ENCODE measurements around the gene NCR3LG1. TPM values are rescaled to one million over a fixed set of nuclear protein-coding genes. Genes with fewer than 3 reads are reported as not detected.

NCR3LG1 gene
- total and polyA plus RNA-seq, 4 donors: 0.18 to 0.75 (median 0.38) TPM

DNA sequence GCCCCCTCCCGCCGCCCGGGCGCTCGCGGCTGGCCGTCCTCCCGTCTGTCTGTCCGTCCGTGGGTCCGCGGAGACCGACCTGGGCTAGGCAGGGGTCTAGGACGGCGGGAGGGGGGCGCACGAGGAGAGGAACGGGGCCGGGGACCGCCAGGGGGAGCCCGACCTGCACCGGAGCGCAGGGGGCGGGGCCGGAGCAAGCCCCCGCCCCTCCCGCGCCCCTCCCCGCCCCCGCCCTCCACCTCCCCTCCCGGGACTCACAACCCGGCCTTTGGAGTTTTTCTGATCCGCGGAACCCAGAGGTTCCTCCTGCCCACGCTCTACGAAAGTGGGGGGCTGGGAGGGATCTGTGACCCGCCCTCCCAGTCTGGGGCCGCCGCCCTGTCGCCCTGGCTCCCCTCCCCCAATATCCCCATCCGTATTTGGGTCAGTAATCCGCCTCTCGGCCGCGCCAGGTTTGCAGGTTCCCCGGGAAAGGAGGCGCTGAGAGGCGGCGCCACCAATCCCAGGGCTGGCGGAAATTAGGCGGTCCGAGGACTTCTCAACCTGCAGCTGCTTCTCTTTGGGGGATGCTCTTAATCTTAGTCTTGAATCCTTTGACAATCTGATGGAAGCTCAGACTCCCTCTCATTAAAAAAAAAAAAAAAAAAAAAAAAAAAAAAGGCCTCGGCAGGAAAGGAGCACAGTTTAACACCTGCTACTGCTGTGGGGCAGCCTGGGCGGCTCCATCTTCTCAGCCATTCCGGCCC, 37.8 kb downstream of the NCR3LG1 start (continued):
- TF ChIP-seq RAD21 (IDR thresholded peaks at IDR 0.05) (peak in 1 of 2 donors; percentile 52), HNF4G (IDR thresholded peaks at IDR 0.05) (no peak), NR2F2 (IDR thresholded peaks at IDR 0.05) (no peak), HNF4A (conservative IDR thresholded peaks at IDR 0.05) (peak; percentile 24 to 43)

DNA sequence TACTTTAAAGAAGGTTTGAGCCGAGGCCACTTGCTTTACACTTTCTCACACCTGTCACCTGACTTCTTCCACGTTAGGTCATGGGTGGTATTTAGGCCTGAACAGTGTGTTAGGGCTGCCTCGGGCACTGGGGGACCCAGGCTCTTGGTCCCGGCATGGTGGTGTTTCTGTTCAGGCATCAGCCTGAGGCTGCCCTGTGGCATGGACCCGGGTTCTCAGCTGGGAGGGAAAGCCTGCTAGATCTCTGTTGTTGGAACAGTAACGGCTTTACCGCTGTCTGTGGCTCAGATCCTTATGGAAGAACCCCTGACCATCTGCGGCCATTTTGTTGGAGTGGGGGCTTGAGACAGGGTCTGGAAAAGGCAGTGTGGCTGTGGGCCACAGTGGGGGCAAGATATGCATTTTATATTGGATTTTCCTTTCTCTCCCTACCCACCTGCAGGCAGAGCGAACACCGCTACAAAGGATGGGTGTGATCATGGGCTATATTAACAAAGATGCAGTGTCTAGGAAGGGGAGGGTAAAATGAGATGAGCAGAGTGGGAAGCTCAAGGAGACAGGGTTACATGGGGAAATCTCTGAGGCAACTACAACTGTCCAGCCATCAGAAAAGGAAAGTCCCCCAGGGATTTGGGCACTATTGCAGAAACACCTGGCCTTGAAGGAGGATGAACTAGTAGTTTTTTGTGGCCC, 38.5 kb downstream of the NCR3LG1 start:
- Histone ChIP-seq H3K4me1 (ENCODE audit: control insufficient read depth in 4 of 4, insufficient read depth in 4 of 4, low read length in 3 of 4) (peaks cover 0 to 3% (median 1%) of the 10 kb centered on the region in 4 donors), H3K27ac (ENCODE audit: low read depth in 1 of 2, low read length in 2 of 2) (no peak overlapping the region), H3K36me3 (ENCODE audit: control insufficient read depth in 4 of 4, insufficient read depth in 3 of 4, low read depth in 1 of 4, low read length in 3 of 4) (no peaks in the 10 kb centered on the region), H3K9me3 (ENCODE audit: control insufficient read depth in 4 of 4, low read length in 3 of 4) (no peaks in the 10 kb centered on the region), H3K4me3 (ENCODE audit: low read depth in 1 of 3, low read length in 3 of 3) (no peak overlapping the region), H3K27me3 (ENCODE audit: control insufficient read depth in 4 of 4, insufficient read depth in 4 of 4, low read length in 3 of 4) (no peaks in the 10 kb centered on the region), H3K9ac (ENCODE audit: low read depth in 1 of 2, low read length in 2 of 2) (no peak overlapping the region)
- DNase-seq (ENCODE audit: low spot score): no peak
- WGBS: 72% methylated on average over 10 of the region's 10 CpGs
- TF ChIP-seq, protein P1, sequence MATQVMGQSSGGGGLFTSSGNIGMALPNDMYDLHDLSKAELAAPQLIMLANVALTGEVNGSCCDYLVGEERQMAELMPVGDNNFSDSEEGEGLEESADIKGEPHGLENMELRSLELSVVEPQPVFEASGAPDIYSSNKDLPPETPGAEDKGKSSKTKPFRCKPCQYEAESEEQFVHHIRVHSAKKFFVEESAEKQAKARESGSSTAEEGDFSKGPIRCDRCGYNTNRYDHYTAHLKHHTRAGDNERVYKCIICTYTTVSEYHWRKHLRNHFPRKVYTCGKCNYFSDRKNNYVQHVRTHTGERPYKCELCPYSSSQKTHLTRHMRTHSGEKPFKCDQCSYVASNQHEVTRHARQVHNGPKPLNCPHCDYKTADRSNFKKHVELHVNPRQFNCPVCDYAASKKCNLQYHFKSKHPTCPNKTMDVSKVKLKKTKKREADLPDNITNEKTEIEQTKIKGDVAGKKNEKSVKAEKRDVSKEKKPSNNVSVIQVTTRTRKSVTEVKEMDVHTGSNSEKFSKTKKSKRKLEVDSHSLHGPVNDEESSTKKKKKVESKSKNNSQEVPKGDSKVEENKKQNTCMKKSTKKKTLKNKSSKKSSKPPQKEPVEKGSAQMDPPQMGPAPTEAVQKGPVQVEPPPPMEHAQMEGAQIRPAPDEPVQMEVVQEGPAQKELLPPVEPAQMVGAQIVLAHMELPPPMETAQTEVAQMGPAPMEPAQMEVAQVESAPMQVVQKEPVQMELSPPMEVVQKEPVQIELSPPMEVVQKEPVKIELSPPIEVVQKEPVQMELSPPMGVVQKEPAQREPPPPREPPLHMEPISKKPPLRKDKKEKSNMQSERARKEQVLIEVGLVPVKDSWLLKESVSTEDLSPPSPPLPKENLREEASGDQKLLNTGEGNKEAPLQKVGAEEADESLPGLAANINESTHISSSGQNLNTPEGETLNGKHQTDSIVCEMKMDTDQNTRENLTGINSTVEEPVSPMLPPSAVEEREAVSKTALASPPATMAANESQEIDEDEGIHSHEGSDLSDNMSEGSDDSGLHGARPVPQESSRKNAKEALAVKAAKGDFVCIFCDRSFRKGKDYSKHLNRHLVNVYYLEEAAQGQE (IDR thresholded peaks at IDR 0.05): no peak

DNA sequence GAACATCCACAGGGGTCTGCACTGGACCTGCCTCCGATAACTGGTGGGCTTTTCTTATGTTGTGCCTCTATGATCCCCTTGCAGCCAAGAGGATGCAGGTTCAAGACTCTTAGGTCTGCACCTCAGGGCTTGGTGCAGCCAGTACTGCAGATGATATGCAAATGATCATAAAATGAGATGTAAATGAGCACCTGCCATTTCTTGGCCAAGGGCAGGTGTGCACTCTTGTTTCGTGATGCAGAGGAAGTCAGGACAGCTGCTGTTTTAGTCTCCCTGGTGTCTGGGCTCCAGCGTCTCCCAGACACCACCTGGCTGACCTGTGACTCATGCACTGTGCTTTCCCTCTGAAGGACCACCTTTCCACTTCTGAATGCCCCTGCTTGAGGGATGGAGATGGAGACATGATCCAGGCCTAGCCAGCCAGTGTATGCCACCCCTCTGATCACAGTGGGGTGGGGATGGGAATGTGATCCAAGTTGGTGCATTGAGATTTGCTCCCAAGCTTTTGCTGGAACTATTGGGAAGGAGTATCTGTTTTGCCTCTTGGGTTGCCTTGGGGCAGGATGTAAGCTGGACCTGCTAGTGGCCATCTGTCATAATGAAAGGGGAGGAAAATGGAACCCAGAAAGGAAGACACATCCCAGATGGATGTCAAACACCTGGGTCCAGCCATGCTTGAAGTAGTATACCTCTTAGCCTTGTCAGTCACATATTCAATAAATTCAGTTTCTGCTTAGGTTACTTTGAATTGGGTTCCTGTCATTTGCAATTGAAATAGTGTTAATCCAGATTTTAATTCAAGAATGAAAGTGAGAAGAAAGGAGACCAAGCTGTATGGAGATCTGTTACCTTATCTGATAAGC, 40.1 kb downstream of the NCR3LG1 start:
- Histone ChIP-seq H3K9ac (ENCODE audit: low read depth in 1 of 2, low read length in 2 of 2) (no peak overlapping the region), H3K4me3 (ENCODE audit: low read depth in 1 of 3, low read length in 3 of 3) (no peak overlapping the region), H3K27me3 (ENCODE audit: control insufficient read depth in 4 of 4, insufficient read depth in 4 of 4, low read length in 3 of 4) (no peaks in the 10 kb centered on the region), H3K9me3 (ENCODE audit: control insufficient read depth in 4 of 4, low read length in 3 of 4) (no peaks in the 10 kb centered on the region), H3K27ac (ENCODE audit: low read depth in 1 of 2, low read length in 2 of 2) (no peak overlapping the region), H3K36me3 (ENCODE audit: control insufficient read depth in 4 of 4, insufficient read depth in 3 of 4, low read depth in 1 of 4, low read length in 3 of 4) (no peaks in the 10 kb centered on the region), H3K4me1 (ENCODE audit: control insufficient read depth in 4 of 4, insufficient read depth in 4 of 4, low read length in 3 of 4) (peaks cover 0 to 3% (median 1%) of the 10 kb centered on the region in 4 donors)
- DNase-seq (ENCODE audit: low spot score): no peak
- WGBS: 85% methylated on average over 3 of the region's 3 CpGs
- TF ChIP-seq HNF4G (IDR thresholded peaks at IDR 0.05) (no peak), RAD21 (IDR thresholded peaks at IDR 0.05) (no peak), GABPA (IDR thresholded peaks at IDR 0.05 in 1 of 2, conservative IDR thresholded peaks at IDR 0.05 in 1 of 2) (no peak), HNF4A (conservative IDR thresholded peaks at IDR 0.05) (no peak)

DNA sequence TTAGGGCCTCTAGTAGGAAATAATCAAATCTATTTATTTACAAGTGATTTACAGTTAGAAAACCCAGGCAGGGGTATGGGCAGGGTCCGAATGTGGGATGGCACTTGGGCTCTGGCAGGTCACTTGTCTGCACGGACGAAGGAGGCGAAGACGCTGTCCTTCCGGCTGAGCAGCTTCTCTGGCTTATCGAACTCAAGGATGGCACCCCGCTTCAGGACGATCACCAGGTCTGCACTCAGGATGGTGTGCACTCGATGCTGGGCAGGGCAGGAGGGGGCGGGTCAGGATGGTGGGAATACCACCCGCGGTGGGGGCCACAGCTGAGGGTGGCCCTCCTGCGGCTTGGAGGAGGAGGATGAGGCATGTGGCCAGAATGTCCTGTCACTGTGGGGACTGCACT, 41.3 kb downstream of the NCR3LG1 start:
- TF ChIP-seq, protein P2, sequence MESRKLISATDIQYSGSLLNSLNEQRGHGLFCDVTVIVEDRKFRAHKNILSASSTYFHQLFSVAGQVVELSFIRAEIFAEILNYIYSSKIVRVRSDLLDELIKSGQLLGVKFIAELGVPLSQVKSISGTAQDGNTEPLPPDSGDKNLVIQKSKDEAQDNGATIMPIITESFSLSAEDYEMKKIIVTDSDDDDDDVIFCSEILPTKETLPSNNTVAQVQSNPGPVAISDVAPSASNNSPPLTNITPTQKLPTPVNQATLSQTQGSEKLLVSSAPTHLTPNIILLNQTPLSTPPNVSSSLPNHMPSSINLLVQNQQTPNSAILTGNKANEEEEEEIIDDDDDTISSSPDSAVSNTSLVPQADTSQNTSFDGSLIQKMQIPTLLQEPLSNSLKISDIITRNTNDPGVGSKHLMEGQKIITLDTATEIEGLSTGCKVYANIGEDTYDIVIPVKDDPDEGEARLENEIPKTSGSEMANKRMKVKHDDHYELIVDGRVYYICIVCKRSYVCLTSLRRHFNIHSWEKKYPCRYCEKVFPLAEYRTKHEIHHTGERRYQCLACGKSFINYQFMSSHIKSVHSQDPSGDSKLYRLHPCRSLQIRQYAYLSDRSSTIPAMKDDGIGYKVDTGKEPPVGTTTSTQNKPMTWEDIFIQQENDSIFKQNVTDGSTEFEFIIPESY (IDR thresholded peaks at IDR 0.05): no peak
- no peak for TF ChIP-seq SP1 (IDR thresholded peaks at IDR 0.05)
- Histone ChIP-seq H3K4me3 (ENCODE audit: low read depth in 1 of 3, low read length in 3 of 3) (no peak overlapping the region), H3K9ac (ENCODE audit: low read depth in 1 of 2, low read length in 2 of 2) (no peak overlapping the region), H3K4me1 (ENCODE audit: control insufficient read depth in 4 of 4, insufficient read depth in 4 of 4, low read length in 3 of 4) (peaks cover 0 to 3% (median 1%) of the 10 kb centered on the region in 4 donors), H3K27ac (ENCODE audit: low read depth in 1 of 2, low read length in 2 of 2) (no peak overlapping the region), H3K27me3 (ENCODE audit: control insufficient read depth in 4 of 4, insufficient read depth in 4 of 4, low read length in 3 of 4) (no peaks in the 10 kb centered on the region), H3K9me3 (ENCODE audit: control insufficient read depth in 4 of 4, low read length in 3 of 4) (no peaks in the 10 kb centered on the region), H3K36me3 (ENCODE audit: control insufficient read depth in 4 of 4, insufficient read depth in 3 of 4, low read depth in 1 of 4, low read length in 3 of 4) (no peaks in the 10 kb centered on the region)
- 90% methylated on average over 14 of the region's 14 CpGs for WGBS
- no peak for DNase-seq (ENCODE audit: low spot score)
